Smooth muscle cell (in vitro differentiated cells): ENCODE results near the gene OPALIN. TPM values are rescaled to one million over a fixed set of nuclear protein-coding genes. Genes with fewer than 3 reads are reported as not detected.
A peak's percentile ranks its signal among the peaks of the same experiment; 100 is the strongest.

ENCODE experiments used
- DNase-seq: peaks from one replicate; lab custom pipeline; 2025; ENCODE audit not compliant: unreplicated experiment; lab: John Stamatoyannopoulos, UW
- H2AFZ ChIP-seq: fragments of 200-600 bp; sonication (generic); 2 replicates; pipeline ENCODE4 v1.6.0; 2016; ENCODE audit warnings: antibody characterized with exemption, low read depth, mild to moderate bottlenecking
- H3F3A ChIP-seq: fragments of 200-600 bp; sonication (generic); 2 replicates; pipeline ENCODE4 v1.6.0; 2017; ENCODE audit warnings: antibody characterized with exemption, low read depth
- H3K27ac ChIP-seq: fragments of 200-600 bp; sonication (generic); 2 replicates; pipeline ENCODE4 v1.5.1; 2016; ENCODE audit warnings: low read depth, mild to moderate bottlenecking
- H3K27me3 ChIP-seq: fragments of 200-600 bp; sonication (generic); 2 replicates; pipeline ENCODE4 v1.6.1; 2016; ENCODE audit warnings: low read depth, mild to moderate bottlenecking
- H3K36me3 ChIP-seq: fragments of 200-600 bp; sonication (generic); 2 replicates; pipeline ENCODE4 v1.5.1; 2016; ENCODE audit warnings: low read depth
- H3K4me1 ChIP-seq: fragments of 200-600 bp; sonication (generic); 2 replicates; pipeline ENCODE4 v1.5.1; 2016; ENCODE audit warnings: low read depth
- H3K4me2 ChIP-seq: fragments of 200-600 bp; sonication (generic); 2 replicates; pipeline ENCODE4 v1.6.0; 2016; ENCODE audit warnings: mild to moderate bottlenecking
- H3K4me3 ChIP-seq: fragments of 200-600 bp; sonication (generic); 2 replicates; pipeline ENCODE4 v1.5.1; 2016; ENCODE audit warnings: mild to moderate bottlenecking
- H3K79me2 ChIP-seq: fragments of 200-600 bp; sonication (generic); 2 replicates; pipeline ENCODE4 v1.6.0; 2016; ENCODE audit warnings: low read depth, mild to moderate bottlenecking
- H3K9ac ChIP-seq: fragments of 200-600 bp; sonication (generic); 2 replicates; pipeline ENCODE4 v1.6.0; 2016; ENCODE audit warnings: low read depth
- H3K9me3 ChIP-seq: fragments of 200-600 bp; sonication (generic); replicated peaks from 2 replicates; pipeline ENCODE4 v1.5.1; 2016; ENCODE audit warnings: low read depth
- H4K20me1 ChIP-seq: fragments of 200-600 bp; sonication (generic); 2 replicates; pipeline ENCODE4 v1.6.0; 2016; ENCODE audit warnings: low read depth
- CTCF ChIP-seq: fragments of 200-600 bp; sonication (generic); IDR thresholded peaks from 2 replicates; pipeline ENCODE4 v1.5.1; 2017; ENCODE audit warnings: borderline replicate concordance, mild to moderate bottlenecking, antibody characterized with exemption; ENCODE audit not compliant: insufficient read depth, poor library complexity, severe bottlenecking
- WGBS: methylation state at CpG from one replicate; pipeline ENCODE4 v1.1.7; 2016; ENCODE audit warnings: low lambda C conversion rate; 5-methylcytosine and 5-hydroxymethylcytosine counted together
- polyA plus RNA-seq: library from polyadenylated mRNA; unstranded; fragments of >200 nt; fragmentation: Nextera tagmentation; extraction: Ambion mirVana; gene quantifications from 2 replicates; pipeline ENCODE4 v1.2.1, GENCODE V29; 2016
- total RNA-seq: library from RNA; depleted of rRNA; stranded (reverse); fragments of >200 nt; gene quantifications from 2 replicates; pipeline ENCODE4 v1.2.3, GENCODE V29; 2014

Gene OPALIN
- total and polyA plus RNA-seq, 2 experiments from 2014 or later: not detected

GRCh38 chr10:96342402-96342801 lies 16.4 kb downstream of the OPALIN start:
- TF ChIP-seq CTCF: no peak
- H2AFZ ChIP-seq: no peak overlapping the region
- no peaks in the 10 kb centered on the region for H3K9me3 ChIP-seq
- no peaks in the 10 kb centered on the region for H3F3A ChIP-seq
- no peak for DNase-seq
- no peaks in the 10 kb centered on the region for H4K20me1 ChIP-seq
- no peak overlapping the region for H3K4me2 ChIP-seq
- H3K27ac ChIP-seq: no peak overlapping the region
- H3K4me3 ChIP-seq: no peak overlapping the region
- H3K9ac ChIP-seq: no peak overlapping the region
- peaks cover 26% of the 10 kb centered on the region for H3K4me1 ChIP-seq
- WGBS: 68% methylated on average over 4 of the region's 4 CpGs
- H3K36me3 ChIP-seq: no peaks in the 10 kb centered on the region
- no peaks in the 10 kb centered on the region for H3K27me3 ChIP-seq
- H3K79me2 ChIP-seq: no peaks in the 10 kb centered on the region

- H3K9me3 ChIP-seq: no peaks in the 10 kb centered on the region
- 65% methylated on average over 5 of the region's 5 CpGs for WGBS
- no peak overlapping the region for H3K4me3 ChIP-seq
- H3K36me3 ChIP-seq: no peaks in the 10 kb centered on the region
- H2AFZ ChIP-seq: no peak overlapping the region
- no peak for TF ChIP-seq CTCF
- no peaks in the 10 kb centered on the region for H4K20me1 ChIP-seq
- no peak for DNase-seq
- H3K4me2 ChIP-seq: no peak overlapping the region
- H3K27me3 ChIP-seq: no peaks in the 10 kb centered on the region
- no peak overlapping the region for H3K9ac ChIP-seq
- H3F3A ChIP-seq: no peaks in the 10 kb centered on the region
- no peak overlapping the region for H3K27ac ChIP-seq
- H3K79me2 ChIP-seq: no peaks in the 10 kb centered on the region
- H3K4me1 ChIP-seq: peaks cover 26% of the 10 kb centered on the region
Measured at GRCh38 chr10:96341219-96342182, 17.3 kb downstream of the OPALIN start.

- Histone ChIP-seq H3K36me3 (no peaks in the 10 kb centered on the region), H3K4me3 (no peak overlapping the region), H3K27ac (no peak overlapping the region), H2AFZ (no peak overlapping the region), H3F3A (no peaks in the 10 kb centered on the region), H3K9ac (no peak overlapping the region), H3K4me2 (no peak overlapping the region), H3K9me3 (no peaks in the 10 kb centered on the region), H3K4me1 (peaks cover 26% of the 10 kb centered on the region), H3K27me3 (no peaks in the 10 kb centered on the region), H3K79me2 (no peaks in the 10 kb centered on the region), H4K20me1 (no peaks in the 10 kb centered on the region)
- 42% methylated on average over 7 of the region's 7 CpGs for WGBS
- TF ChIP-seq CTCF: peak; percentile 78
- no peak for DNase-seq
Measured at GRCh38 chr10:96339956-96340904, 18.6 kb downstream of the OPALIN start.
